GM12801 (cell line): ENCODE data around the gene GALNT2.

Source experiments
- CTCF ChIP-seq: IDR thresholded peaks from one replicate; pipeline ENCODE4 v1.5.1; 2011; ENCODE audit warnings: control low read depth; ENCODE audit not compliant: insufficient read length; ENCODE audit errors: extremely low read depth

GALNT2 gene

GRCh38 chr1:230068952-230069684 lies 2.1 kb downstream of the GALNT2 start:
- TF ChIP-seq CTCF = no peak

GRCh38 chr1:230069796-230070195 lies 2.8 kb downstream of the GALNT2 start:
- TF ChIP-seq CTCF = no peak

GRCh38 chr1:230070321-230071208 lies 3.5 kb downstream of the GALNT2 start:
- no peak for TF ChIP-seq CTCF

- TF ChIP-seq CTCF = no peak
Observed at GRCh38 chr1:230071316-230071715, 4.3 kb downstream of the GALNT2 start.

GRCh38 chr1:230072296-230072695 lies 5.3 kb downstream of the GALNT2 start:
- no peak for TF ChIP-seq CTCF

- no peak for TF ChIP-seq CTCF
Observed at GRCh38 chr1:230072866-230073265, 5.8 kb downstream of the GALNT2 start.

- TF ChIP-seq CTCF = no peak
Observed at GRCh38 chr1:230073371-230074035, 6.5 kb downstream of the GALNT2 start.
